Suppressor macrophage (primary cell): Measurements from ENCODE around the gene NAT9.

Source experiments
- DNase-seq, 4 experiments: peaks; one replicate each; pipeline ENCODE4 v3.0.0-alpha.2; 2020 to 2022

NAT9 gene

DNA sequence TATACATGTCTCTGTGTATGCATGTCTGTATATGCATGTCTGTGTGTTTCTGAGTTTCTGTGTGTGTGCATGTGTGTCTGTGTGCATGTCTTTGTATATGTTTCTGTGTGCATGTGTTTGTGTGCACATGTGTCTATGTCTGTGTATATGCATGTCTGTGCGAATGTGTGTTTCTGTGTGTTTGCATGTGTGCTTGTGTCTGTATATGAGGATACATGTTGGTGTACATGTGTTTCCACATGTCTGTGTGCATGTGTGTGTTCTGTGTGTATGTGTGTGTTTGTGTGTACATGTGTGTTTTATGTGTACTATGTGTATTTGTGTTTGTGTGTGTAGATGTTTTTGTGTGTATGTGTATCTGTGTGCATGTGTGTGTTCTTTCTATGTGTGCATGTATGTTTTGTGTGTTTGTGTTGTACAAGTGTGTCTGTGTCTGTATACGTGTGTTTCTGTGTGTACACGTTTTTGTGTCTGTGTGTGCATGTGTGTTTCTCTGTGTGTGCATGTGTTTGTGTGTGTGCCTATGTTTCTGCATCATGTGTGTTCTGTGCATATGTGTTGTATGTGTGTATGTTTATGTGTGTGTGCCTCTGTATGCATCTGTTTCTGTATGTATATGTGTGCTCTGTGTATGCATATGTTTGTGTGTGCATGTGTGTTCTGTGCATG is 48.0 kb downstream of the NAT9 start:
- no peak for DNase-seq

DNA sequence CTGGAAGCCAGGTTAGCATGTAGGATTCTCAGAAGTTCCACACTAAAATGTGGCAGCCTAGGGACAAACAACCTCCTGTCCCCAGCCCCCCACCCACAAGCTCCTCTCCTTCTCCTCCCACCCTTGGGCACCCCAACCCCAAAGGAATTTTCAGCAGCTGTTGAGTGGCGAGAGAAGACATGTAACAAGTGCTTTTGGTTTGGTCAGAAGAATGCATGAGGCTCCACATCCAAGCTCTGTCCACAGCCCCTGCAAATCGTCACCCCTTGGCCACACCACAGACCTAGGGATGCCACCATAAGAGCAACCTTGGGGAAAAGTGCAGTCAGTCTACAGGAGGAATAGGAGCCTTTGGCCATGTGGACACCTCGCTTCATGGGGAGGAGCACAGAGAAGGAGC is 51.0 kb downstream of the NAT9 start:
- no peak for DNase-seq

DNA sequence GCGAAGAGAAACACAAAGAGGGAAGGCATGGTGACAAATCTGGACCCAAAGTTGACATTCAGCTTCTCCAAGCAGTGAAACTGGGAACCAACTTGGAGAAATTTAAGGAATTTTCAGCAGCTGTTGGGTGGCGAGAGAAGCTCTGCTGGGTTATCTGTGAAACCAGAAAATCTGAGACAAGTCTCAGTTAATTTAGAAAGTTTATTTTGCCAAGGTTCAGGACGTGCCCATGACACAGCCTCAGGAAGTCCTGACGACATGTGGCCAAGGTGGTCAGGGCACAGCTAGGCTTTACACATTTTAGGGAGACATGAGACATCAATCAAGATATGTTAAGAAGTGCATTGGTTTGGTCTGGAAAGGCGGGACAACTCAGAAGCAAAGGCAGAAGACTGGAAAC is 52.3 kb downstream of the NAT9 start:
- no peak for DNase-seq

DNA sequence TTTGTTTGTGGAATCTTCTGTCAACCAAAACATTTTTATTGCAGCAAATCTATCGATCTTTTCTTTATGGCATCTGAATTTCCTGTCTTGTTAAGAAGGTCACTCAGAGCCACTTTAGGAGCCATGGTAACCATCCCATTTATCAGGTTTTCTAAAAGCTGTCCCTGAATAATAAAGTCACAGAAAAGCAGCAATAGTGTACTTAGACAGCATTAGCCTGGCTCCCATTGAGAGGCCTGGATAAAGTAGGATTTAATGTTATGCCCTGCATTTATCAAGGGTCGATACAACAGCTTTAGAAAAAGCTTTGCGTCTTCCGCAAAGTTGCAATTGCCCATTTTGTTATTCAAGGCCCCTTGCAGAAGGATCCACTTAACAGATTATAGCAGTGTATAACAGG is 53.4 kb downstream of the NAT9 start:
- DNase-seq, result no peak
